ENCODE results near the gene TTC28. TPM values are rescaled to one million over a fixed set of nuclear protein-coding genes. Genes with fewer than 3 reads are reported as not detected.

The TTC28 gene
- total and polyA plus RNA-seq, 10 of the 15 experiments (the other 5 are each of a cell fraction or from before 2014, with no cell fraction given): 0.15 to 8.4 (median 1.4) TPM

DNA sequence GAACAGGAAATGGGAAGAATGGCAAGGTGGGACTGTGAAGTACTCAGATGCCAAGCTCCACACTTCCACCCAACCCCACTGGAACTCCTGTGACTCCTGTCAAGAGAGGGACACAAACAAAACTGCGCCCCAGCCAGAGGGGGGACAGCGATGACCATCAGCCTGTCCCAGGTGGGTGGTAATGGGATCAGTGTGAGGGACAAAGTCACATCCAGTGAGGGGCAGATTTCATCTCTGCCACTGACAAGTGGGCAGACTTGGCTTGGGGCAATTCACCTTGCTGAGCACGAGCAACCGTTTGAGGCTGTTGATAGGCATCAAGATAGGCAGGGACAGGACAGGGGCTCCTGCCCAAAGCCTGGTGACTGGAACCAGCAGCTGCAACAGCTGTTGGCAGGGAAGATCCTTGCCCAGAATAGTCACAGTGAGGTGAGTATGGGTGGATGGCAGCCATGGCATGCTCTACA lies 655.2 kb downstream of the TTC28 start:
- Histone ChIP-seq H3K9me3 (replicated peaks; ENCODE audit: control insufficient read depth, insufficient read depth, low read length) (no peaks in the 10 kb centered on the region), H3K4me3 (no peak overlapping the region), H3K4me2 (ENCODE audit: control insufficient read depth, insufficient read depth) (no peak overlapping the region), H3K4me1 (ENCODE audit: control insufficient read depth, insufficient read depth, low read length) (no peaks in the 10 kb centered on the region), H3K27ac (ENCODE audit: control insufficient read depth, insufficient read depth) (no peak overlapping the region), H3K9ac (ENCODE audit: control insufficient read depth, insufficient read depth, low read length) (no peak overlapping the region), H3K27me3 (replicated peaks in 1 of 2; ENCODE audit: control insufficient read depth in 2 of 2, insufficient read depth in 2 of 2, low read length in 1 of 2) (0 out of 4 replicates have a peak, but pooled peaks cover 0 to 1% of the 10 kb centered on the region in 2 experiments), H3K36me3 (ENCODE audit: control insufficient read depth in 2 of 2, insufficient read depth in 2 of 2, low read length in 1 of 2) (no peaks in the 10 kb centered on the region), H2AFZ (ENCODE audit: control insufficient read depth, low read depth, low read length) (no peak overlapping the region), H3K79me2 (ENCODE audit: control insufficient read depth, insufficient read depth, low read length) (no peaks in the 10 kb centered on the region), H4K20me1 (ENCODE audit: control insufficient read depth, insufficient read depth) (no peaks in the 10 kb centered on the region)
- 11% methylated on average over 4 of the region's 4 CpGs for WGBS (ENCODE audit: insufficient coverage, insufficient replicate concordance, low lambda C conversion rate, missing lambda C conversion rate)
- in situ Hi-C loops (cut with MboI): loop anchor here (5.0 to 25.0 kb wide), 3 partner anchors 568 to 1262 kb away; no protein-coding TSS in a partner anchor
- intact Hi-C loops (cut with micrococcal nuclease; ENCODE audit: unreplicated experiment): loop anchor here (5.0 kb wide), 1 partner anchor 418 kb away; no protein-coding TSS in a partner anchor
- CTCF ChIA-PET: interaction anchor here (1.0 kb wide), 1 partner anchor 27 kb away, joined by 3 read pairs; no protein-coding TSS in a partner anchor
- POLR2A ChIA-PET: no interaction called here
- SMC1A ChIA-PET (ENCODE audit: uncharacterized antibody, unreplicated experiment): no interaction called here
- DNase-seq (ENCODE audit: low read depth, low spot score) (no peak), ATAC-seq (no peak), FAIRE-seq (no peak)
- BruUV-seq (replicated peaks): no TSS peak
- RAD21 ChIA-PET (ENCODE audit: unreplicated experiment): no interaction called here
- TF ChIP-seq, protein P1, sequence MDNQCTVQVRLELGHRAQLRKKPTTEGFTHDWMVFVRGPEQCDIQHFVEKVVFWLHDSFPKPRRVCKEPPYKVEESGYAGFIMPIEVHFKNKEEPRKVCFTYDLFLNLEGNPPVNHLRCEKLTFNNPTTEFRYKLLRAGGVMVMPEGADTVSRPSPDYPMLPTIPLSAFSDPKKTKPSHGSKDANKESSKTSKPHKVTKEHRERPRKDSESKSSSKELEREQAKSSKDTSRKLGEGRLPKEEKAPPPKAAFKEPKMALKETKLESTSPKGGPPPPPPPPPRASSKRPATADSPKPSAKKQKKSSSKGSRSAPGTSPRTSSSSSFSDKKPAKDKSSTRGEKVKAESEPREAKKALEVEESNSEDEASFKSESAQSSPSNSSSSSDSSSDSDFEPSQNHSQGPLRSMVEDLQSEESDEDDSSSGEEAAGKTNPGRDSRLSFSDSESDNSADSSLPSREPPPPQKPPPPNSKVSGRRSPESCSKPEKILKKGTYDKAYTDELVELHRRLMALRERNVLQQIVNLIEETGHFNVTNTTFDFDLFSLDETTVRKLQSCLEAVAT (IDR thresholded peaks at IDR 0.05): no peak
- TF ChIP-seq, protein P2, sequence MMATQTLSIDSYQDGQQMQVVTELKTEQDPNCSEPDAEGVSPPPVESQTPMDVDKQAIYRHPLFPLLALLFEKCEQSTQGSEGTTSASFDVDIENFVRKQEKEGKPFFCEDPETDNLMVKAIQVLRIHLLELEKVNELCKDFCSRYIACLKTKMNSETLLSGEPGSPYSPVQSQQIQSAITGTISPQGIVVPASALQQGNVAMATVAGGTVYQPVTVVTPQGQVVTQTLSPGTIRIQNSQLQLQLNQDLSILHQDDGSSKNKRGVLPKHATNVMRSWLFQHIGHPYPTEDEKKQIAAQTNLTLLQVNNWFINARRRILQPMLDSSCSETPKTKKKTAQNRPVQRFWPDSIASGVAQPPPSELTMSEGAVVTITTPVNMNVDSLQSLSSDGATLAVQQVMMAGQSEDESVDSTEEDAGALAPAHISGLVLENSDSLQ (IDR thresholded peaks at IDR 0.05): no peak
- no peak for TF ChIP-seq USF2 (IDR thresholded peaks at IDR 0.05; ENCODE audit: borderline replicate concordance, low read depth, low read length)
- TF ChIP-seq E2F8 (IDR thresholded peaks at IDR 0.05; ENCODE audit: low read depth, partially characterized antibody): no peak
- TF ChIP-seq, protein P3, sequence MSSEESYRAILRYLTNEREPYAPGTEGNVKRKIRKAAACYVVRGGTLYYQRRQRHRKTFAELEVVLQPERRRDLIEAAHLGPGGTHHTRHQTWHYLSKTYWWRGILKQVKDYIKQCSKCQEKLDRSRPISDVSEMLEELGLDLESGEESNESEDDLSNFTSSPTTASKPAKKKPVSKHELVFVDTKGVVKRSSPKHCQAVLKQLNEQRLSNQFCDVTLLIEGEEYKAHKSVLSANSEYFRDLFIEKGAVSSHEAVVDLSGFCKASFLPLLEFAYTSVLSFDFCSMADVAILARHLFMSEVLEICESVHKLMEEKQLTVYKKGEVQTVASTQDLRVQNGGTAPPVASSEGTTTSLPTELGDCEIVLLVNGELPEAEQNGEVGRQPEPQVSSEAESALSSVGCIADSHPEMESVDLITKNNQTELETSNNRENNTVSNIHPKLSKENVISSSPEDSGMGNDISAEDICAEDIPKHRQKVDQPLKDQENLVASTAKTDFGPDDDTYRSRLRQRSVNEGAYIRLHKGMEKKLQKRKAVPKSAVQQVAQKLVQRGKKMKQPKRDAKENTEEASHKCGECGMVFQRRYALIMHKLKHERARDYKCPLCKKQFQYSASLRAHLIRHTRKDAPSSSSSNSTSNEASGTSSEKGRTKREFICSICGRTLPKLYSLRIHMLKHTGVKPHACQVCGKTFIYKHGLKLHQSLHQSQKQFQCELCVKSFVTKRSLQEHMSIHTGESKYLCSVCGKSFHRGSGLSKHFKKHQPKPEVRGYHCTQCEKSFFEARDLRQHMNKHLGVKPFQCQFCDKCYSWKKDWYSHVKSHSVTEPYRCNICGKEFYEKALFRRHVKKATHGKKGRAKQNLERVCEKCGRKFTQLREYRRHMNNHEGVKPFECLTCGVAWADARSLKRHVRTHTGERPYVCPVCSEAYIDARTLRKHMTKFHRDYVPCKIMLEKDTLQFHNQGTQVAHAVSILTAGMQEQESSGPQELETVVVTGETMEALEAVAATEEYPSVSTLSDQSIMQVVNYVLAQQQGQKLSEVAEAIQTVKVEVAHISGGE (CRISPR knock-in tag; IDR thresholded peaks at IDR 0.05): no peak
- no peak for TF ChIP-seq EP300 (IDR thresholded peaks at IDR 0.05; ENCODE audit: borderline replicate concordance in 1 of 2, control insufficient read depth in 1 of 2, low read depth in 2 of 2, low read length in 2 of 2)
- TF ChIP-seq RFX5 (IDR thresholded peaks at IDR 0.05; ENCODE audit: low read depth, low read length): no peak
- no peak for TF ChIP-seq BCL11A (IDR thresholded peaks at IDR 0.05; ENCODE audit: low read depth, low read length)
- TF ChIP-seq E2F4 (IDR thresholded peaks at IDR 0.05; ENCODE audit: low read depth, low read length): no peak

All from GM12878 (cell line).